GM23338 (cell line): ENCODE measurements around the gene FXYD2.

Source experiments
- CREB1 ChIP-seq: fragments of 250-450 bp; sonication (Bioruptor Pico); IDR thresholded peaks from 2 replicates; pipeline ENCODE4 v1.5.0; 2020; ENCODE audit warnings: low read depth, mild to moderate bottlenecking, moderate library complexity
- CTCF ChIP-seq, 2 experiments: fragments of 200-600 bp in 1 of 2; sonication (generic) in 1 of 2; conservative IDR thresholded peaks; 2 replicates each; pipeline versions ENCODE4 v1.5.1 to v1.6.1; 2016 to 2017; ENCODE audit warnings: antibody characterized with exemption in 2 of 2, low read depth in 2 of 2, mild to moderate bottlenecking in 2 of 2, moderate library complexity in 1 of 2
- EZH2 ChIP-seq: fragments of 200-600 bp; sonication (generic); IDR thresholded peaks from one replicate; pipeline ENCODE4 v1.8.0; 2017; ENCODE audit warnings: antibody characterized with exemption, mild to moderate bottlenecking, low read depth; ENCODE audit not compliant: unreplicated experiment
- EZH2phosphoT487 ChIP-seq: fragments of 200-600 bp; sonication (generic); IDR thresholded peaks from one replicate; pipeline ENCODE4 v1.8.1; 2018; ENCODE audit warnings: antibody characterized with exemption; ENCODE audit not compliant: unreplicated experiment
- JUNB ChIP-seq: IDR thresholded peaks from one replicate; pipeline ENCODE4 v1.6.1; 2016; ENCODE audit warnings: antibody characterized with exemption; ENCODE audit not compliant: unreplicated experiment
- NANOG ChIP-seq: IDR thresholded peaks from 2 replicates; pipeline ENCODE4 v1.6.1; 2016; ENCODE audit warnings: antibody characterized with exemption, borderline replicate concordance
- POLR2AphosphoS5 ChIP-seq: IDR thresholded peaks from 2 replicates; pipeline ENCODE4 v1.6.1; 2016; ENCODE audit warnings: antibody characterized with exemption, low read depth
- REST ChIP-seq: IDR thresholded peaks from one replicate; pipeline ENCODE4 v1.6.1; 2018; ENCODE audit warnings: antibody characterized with exemption; ENCODE audit not compliant: unreplicated experiment
- STAT1 ChIP-seq: IDR thresholded peaks from one replicate; pipeline ENCODE4 v1.6.1; 2016; ENCODE audit warnings: antibody characterized with exemption; ENCODE audit not compliant: unreplicated experiment
- ZNF114 ChIP-seq: fragments of 250-450 bp; sonication (Bioruptor Pico); IDR thresholded peaks from 2 replicates; pipeline ENCODE4 v1.5.0; 2020; ENCODE audit warnings: mild to moderate bottlenecking, moderate library complexity
- ZNF331 ChIP-seq: fragments of 250-450 bp; sonication (Bioruptor Pico); IDR thresholded peaks from 2 replicates; pipeline ENCODE4 v1.5.0; 2020; ENCODE audit warnings: low read depth, mild to moderate bottlenecking, moderate library complexity
- ZNF462 ChIP-seq: fragments of 250-450 bp; sonication (Bioruptor Pico); IDR thresholded peaks from 2 replicates; pipeline ENCODE4 v1.5.0; 2020; ENCODE audit warnings: mild to moderate bottlenecking, moderate library complexity
- TF ChIP-seq, protein P1 (sequence below): IDR thresholded peaks from 2 replicates; pipeline ENCODE4 v1.6.1; 2016; ENCODE audit warnings: antibody characterized with exemption

- TF ChIP-seq CTCF (conservative IDR thresholded peaks at IDR 0.05; ENCODE audit: low read depth in 2 of 2) (no peak), EZH2 (no peak), POLR2AphosphoS5 (no peak), ZNF331 (CRISPR knock-in tag) (no peak), JUNB (no peak), EZH2phosphoT487 (no peak), REST (no peak), CREB1 (CRISPR knock-in tag) (no peak), ZNF114 (CRISPR knock-in tag) (no peak), ZNF462 (CRISPR knock-in tag) (no peak), STAT1 (no peak), NANOG (no peak)
- TF ChIP-seq, protein P1, sequence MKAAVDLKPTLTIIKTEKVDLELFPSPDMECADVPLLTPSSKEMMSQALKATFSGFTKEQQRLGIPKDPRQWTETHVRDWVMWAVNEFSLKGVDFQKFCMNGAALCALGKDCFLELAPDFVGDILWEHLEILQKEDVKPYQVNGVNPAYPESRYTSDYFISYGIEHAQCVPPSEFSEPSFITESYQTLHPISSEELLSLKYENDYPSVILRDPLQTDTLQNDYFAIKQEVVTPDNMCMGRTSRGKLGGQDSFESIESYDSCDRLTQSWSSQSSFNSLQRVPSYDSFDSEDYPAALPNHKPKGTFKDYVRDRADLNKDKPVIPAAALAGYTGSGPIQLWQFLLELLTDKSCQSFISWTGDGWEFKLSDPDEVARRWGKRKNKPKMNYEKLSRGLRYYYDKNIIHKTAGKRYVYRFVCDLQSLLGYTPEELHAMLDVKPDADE = no peak
Observed at GRCh38 chr11:117799634-117800033, 24.9 kb downstream of the FXYD2 start.
